Nephron (organoid): Measurements from ENCODE around the gene ABT1.
"Not testable (repeated sequence)": the region's sequence is repeated elsewhere in the genome, so short reads cannot be mapped to it uniquely, and the experiment has no call there.

Experiments used
- H3K27ac Mint-ChIP-seq, 3 experiments: 2 replicates each; pipeline ENCODE4 v1.8.0; 2020; ENCODE audit warnings: mixed read lengths in 3 of 3, mild to moderate bottlenecking in 2 of 3, moderate library complexity in 1 of 3
- H3K27me3 Mint-ChIP-seq: 2 replicates; pipeline ENCODE4 v1.8.0; 2021; ENCODE audit warnings: low read depth, mild to moderate bottlenecking, moderate library complexity, mixed read lengths
- H3K36me3 Mint-ChIP-seq: 2 replicates; pipeline ENCODE4 v1.8.0; 2020; ENCODE audit warnings: low read depth, mixed read lengths
- H3K4me1 Mint-ChIP-seq: 2 replicates; pipeline ENCODE4 v1.8.0; 2020; ENCODE audit warnings: mixed read lengths
- H3K4me3 Mint-ChIP-seq, 3 experiments: 2 replicates each; pipeline ENCODE4 v1.8.0; 2020; ENCODE audit warnings: mild to moderate bottlenecking in 3 of 3, mixed read lengths in 3 of 3, moderate library complexity in 2 of 3
- H3K9me3 Mint-ChIP-seq: 2 replicates; pipeline ENCODE4 v1.8.0; 2020; ENCODE audit warnings: mixed read lengths
- CTCF ChIP-seq, 3 experiments: fragments of 200-600 bp; sonication (generic); IDR thresholded peaks; one replicate each; pipeline ENCODE4 v1.5.0; 2021; ENCODE audit warnings: antibody characterized with exemption in 3 of 3; ENCODE audit not compliant: unreplicated experiment in 3 of 3

Gene ABT1

GRCh38 chr6:26596579-26597388 is at the start of gene ABT1:
ABT1 (plus strand) TSS chr6:26596953; CDS start chr6:26596983, 30 bp downstream.
- no peaks in the 10 kb centered on the region for H3K27me3 Mint-ChIP-seq
- H3K36me3 Mint-ChIP-seq, result peaks cover 14% of the 10 kb centered on the region
- no peaks in the 10 kb centered on the region for H3K9me3 Mint-ChIP-seq
- H3K27ac Mint-ChIP-seq, result no peak within 1 kb of the TSS
- H3K4me3 Mint-ChIP-seq, result no peak within 1 kb of the TSS
- peaks cover 5% of the 10 kb centered on the region for H3K4me1 Mint-ChIP-seq
- TF ChIP-seq CTCF (IDR thresholded peaks at IDR 0.05; ENCODE audit: unreplicated experiment in 3 of 3), result no peak

- H3K4me3 Mint-ChIP-seq, H3K27me3 Mint-ChIP-seq, H3K9me3 Mint-ChIP-seq, H3K27ac Mint-ChIP-seq, H3K4me1 Mint-ChIP-seq: not testable (repeated sequence)
- peaks cover 30% of the 10 kb centered on the region for H3K36me3 Mint-ChIP-seq
Measured at GRCh38 chr6:26547363-26547762, 49.4 kb upstream of the ABT1 start.

GRCh38 chr6:26550250-26550993 is 46.3 kb upstream of the ABT1 start:
- Mint-ChIP-seq H3K4me3 (peak overlapping the region in 2 of 3 experiments; percentile 90 to 92), H3K9me3 (no peaks in the 10 kb centered on the region), H3K27me3 (no peaks in the 10 kb centered on the region), H3K27ac (peak overlapping the region; percentile 73 to 95 (median 88)), H3K36me3 (peaks cover 13% of the 10 kb centered on the region), H3K4me1 (peaks cover 8% of the 10 kb centered on the region)
- no peak for TF ChIP-seq CTCF (IDR thresholded peaks at IDR 0.05; ENCODE audit: unreplicated experiment in 3 of 3)

- no peak overlapping the region for H3K4me3 Mint-ChIP-seq
- no peaks in the 10 kb centered on the region for H3K9me3 Mint-ChIP-seq
- H3K36me3 Mint-ChIP-seq, result no peaks in the 10 kb centered on the region
- no peak for TF ChIP-seq CTCF (IDR thresholded peaks at IDR 0.05; ENCODE audit: unreplicated experiment in 3 of 3)
- peaks cover 11% of the 10 kb centered on the region for H3K4me1 Mint-ChIP-seq
- no peaks in the 10 kb centered on the region for H3K27me3 Mint-ChIP-seq
- H3K27ac Mint-ChIP-seq, result no peak overlapping the region
Measured at GRCh38 chr6:26552205-26552604, 44.5 kb upstream of the ABT1 start.

GRCh38 chr6:26552640-26553188 is 44.0 kb upstream of the ABT1 start:
- H3K36me3 Mint-ChIP-seq, result no peaks in the 10 kb centered on the region
- H3K27ac Mint-ChIP-seq, result no peak overlapping the region
- H3K27me3 Mint-ChIP-seq, result no peaks in the 10 kb centered on the region
- no peak overlapping the region for H3K4me3 Mint-ChIP-seq
- no peaks in the 10 kb centered on the region for H3K9me3 Mint-ChIP-seq
- peaks cover 11% of the 10 kb centered on the region for H3K4me1 Mint-ChIP-seq
- TF ChIP-seq CTCF (IDR thresholded peaks at IDR 0.05; ENCODE audit: unreplicated experiment in 3 of 3), result no peak

- H3K9me3 Mint-ChIP-seq, result no peaks in the 10 kb centered on the region
- H3K27ac Mint-ChIP-seq, result no peak overlapping the region
- no peaks in the 10 kb centered on the region for H3K36me3 Mint-ChIP-seq
- H3K4me3 Mint-ChIP-seq, result no peak overlapping the region
- peaks cover 11% of the 10 kb centered on the region for H3K4me1 Mint-ChIP-seq
- no peak for TF ChIP-seq CTCF (IDR thresholded peaks at IDR 0.05; ENCODE audit: unreplicated experiment in 3 of 3)
- H3K27me3 Mint-ChIP-seq, result no peaks in the 10 kb centered on the region
Measured at GRCh38 chr6:26553264-26553634, 43.5 kb upstream of the ABT1 start.
